ENCODE results near the gene CAP2.

GRCh38 chr6:17536586-17536985 is 143.2 kb downstream of the CAP2 start:
- TF ChIP-seq GATA3 (IDR thresholded peaks at IDR 0.05; ENCODE audit: low read depth, low read length) (no peak), GATA2 (IDR thresholded peaks at IDR 0.05; ENCODE audit: low read depth, low read length) (no peak)
